8988T (cell line): Measurements from ENCODE around the gene PHF12.

Source experiments
- DNase-seq: peaks from one replicate; pipeline ENCODE4 v3.0.0; 2011

The PHF12 gene

GRCh38 chr17:28975031-28975430, 23.7 kb upstream of the PHF12 start:
- no peak for DNase-seq

GRCh38 chr17:28974451-28974850, 23.1 kb upstream of the PHF12 start:
- DNase-seq = no peak

GRCh38 chr17:28973425-28973824, 22.1 kb upstream of the PHF12 start:
- no peak for DNase-seq

GRCh38 chr17:28972437-28972836, 21.1 kb upstream of the PHF12 start:
- no peak for DNase-seq

- no peak for DNase-seq
Measured at GRCh38 chr17:28970879-28971278, 19.6 kb upstream of the PHF12 start.

GRCh38 chr17:28969706-28970393, 18.5 kb upstream of the PHF12 start:
- DNase-seq = no peak

GRCh38 chr17:28968914-28969295, 17.6 kb upstream of the PHF12 start:
- no peak for DNase-seq

GRCh38 chr17:28968231-28968913, 17.1 kb upstream of the PHF12 start:
- DNase-seq = no peak

GRCh38 chr17:28967221-28968135, 16.2 kb upstream of the PHF12 start:
- DNase-seq = no peak

GRCh38 chr17:28963841-28964240, 12.5 kb upstream of the PHF12 start:
- no peak for DNase-seq

GRCh38 chr17:28963055-28963611, 11.8 kb upstream of the PHF12 start:
- DNase-seq = no peak

- DNase-seq = no peak
Measured at GRCh38 chr17:28961391-28961790, 10.1 kb upstream of the PHF12 start.

GRCh38 chr17:28960256-28961061, 9.1 kb upstream of the PHF12 start:
- DNase-seq = peak; percentile 14

- DNase-seq = peak; percentile 17
Measured at GRCh38 chr17:28959471-28959871, 8.2 kb upstream of the PHF12 start.

GRCh38 chr17:28958820-28959455, 7.6 kb upstream of the PHF12 start:
- peak; percentile 20 for DNase-seq

GRCh38 chr17:28957992-28958355, 6.7 kb upstream of the PHF12 start:
- peak; percentile 20 for DNase-seq

GRCh38 chr17:28957277-28957991, 6.1 kb upstream of the PHF12 start:
- no peak for DNase-seq

GRCh38 chr17:28956861-28957260, 5.5 kb upstream of the PHF12 start:
- peak; percentile 21 for DNase-seq

GRCh38 chr17:28956112-28956511, 4.8 kb upstream of the PHF12 start:
- DNase-seq = no peak

- peak; percentile 15 for DNase-seq
Measured at GRCh38 chr17:28955408-28955807, 4.1 kb upstream of the PHF12 start.

GRCh38 chr17:28954886-28955285, 3.6 kb upstream of the PHF12 start:
- no peak for DNase-seq
